HepG2 (cell line): Measurements from ENCODE around the gene CASP7. TPM values are rescaled to one million over a fixed set of nuclear protein-coding genes. Genes with fewer than 3 reads are reported as not detected.

Experiments
- ATAC-seq: fragments of 200-7000 bp; cut with Tn5 transposase; 3 replicates; pipeline ENCODE4 v1.9.1; 2020; ENCODE audit warnings: mild to moderate bottlenecking, moderate library complexity
- BruUV-seq: library from RNA; stranded (reverse); fragments of 400-500 nt; replicated peaks from 2 replicates; lab custom pipeline; 2021; lab: Mats Ljungman, UMichigan
- CTCF ChIA-PET: fragments of 300-600 bp; formaldehyde crosslinking; extraction: SDS; loops from one replicate; lab custom pipeline; 2021; ENCODE audit warnings: low total read pairs, inconsistent platforms, low intra/inter-chr PET ratio; lab: Yijun Ruan, JAX
- POLR2A ChIA-PET: fragments of 350-600 bp; sonication (Branson Sonifier 250); formaldehyde crosslinking; loops from one replicate; lab custom pipeline; 2020; ENCODE audit warnings: antibody characterized with exemption, inconsistent platforms; lab: Yijun Ruan, JAX
- DNase-seq: peaks from one replicate; pipeline ENCODE4 v3.0.0-alpha.2; 2015; ENCODE audit warnings: low spot score
- FAIRE-seq: peaks from 3 replicates; lab custom pipeline; 2011; peaks lifted over from hg19 to GRCh38; lab: Jason Lieb, UNC
- H2AFZ ChIP-seq: one replicate; pipeline ENCODE4 v1.6.1; 2011; ENCODE audit warnings: low read length, inconsistent platforms
- H3K27ac ChIP-seq: fragments of 300-600 bp; 3 replicates; pipeline ENCODE4 v1.8.0; 2011; ENCODE audit warnings: mixed run types, mild to moderate bottlenecking, mixed read lengths, low read length, inconsistent platforms; ENCODE audit not compliant: insufficient read depth; ENCODE audit errors: extremely low read length
- H3K27me3 ChIP-seq, 2 experiments: fragments of 200-600 bp in 1 of 2; 2 replicates in 1 of 2; 3 replicates in 1 of 2; pipeline versions ENCODE4 v1.6.0 to v1.8.0; 2011; ENCODE audit warnings: low read length in 2 of 2, mild to moderate bottlenecking in 2 of 2, moderate library complexity in 2 of 2, inconsistent platforms in 1 of 2; ENCODE audit not compliant: insufficient read depth in 2 of 2, control insufficient read depth in 1 of 2
- H3K36me3 ChIP-seq, 2 experiments: fragments of 200-600 bp in 1 of 2; replicated peaks in 1 of 2; 2 replicates in 1 of 2; 3 replicates in 1 of 2; pipeline versions ENCODE4 v1.5.1 to v1.8.0; 2011; ENCODE audit warnings: low read length in 2 of 2, inconsistent platforms in 1 of 2; ENCODE audit not compliant: insufficient read depth in 2 of 2, control insufficient read depth in 1 of 2
- H3K4me1 ChIP-seq: 2 replicates; pipeline ENCODE4 v1.5.1; 2012; ENCODE audit warnings: low read length, inconsistent platforms; ENCODE audit not compliant: insufficient read depth
- H3K4me2 ChIP-seq: 2 replicates; pipeline ENCODE4 v1.6.0; 2011; ENCODE audit warnings: low read depth, low read length, inconsistent platforms
- H3K4me3 ChIP-seq, 3 experiments: fragments of 200-600 bp in 1 of 3; sonication (generic), shearing (Covaris generic) in 1 of 3; replicated peaks in 1 of 3; 2 replicates each; pipeline ENCODE4 v1.5.1; 2011 to 2016; ENCODE audit warnings: low read length in 3 of 3, inconsistent platforms in 2 of 3, low read depth in 2 of 3, mild to moderate bottlenecking in 2 of 3, control low read depth in 1 of 3, mixed read lengths in 1 of 3; ENCODE audit not compliant: insufficient read depth in 1 of 3
- H3K79me2 ChIP-seq: one replicate; pipeline ENCODE4 v1.6.1; 2011; ENCODE audit warnings: low read length, inconsistent platforms; ENCODE audit not compliant: insufficient read depth
- H3K9ac ChIP-seq: 2 replicates; pipeline ENCODE4 v1.6.0; 2011; ENCODE audit warnings: mild to moderate bottlenecking, low read depth, low read length, inconsistent platforms; ENCODE audit not compliant: insufficient read depth
- H3K9me3 ChIP-seq: 2 replicates; pipeline ENCODE4 v1.5.1; 2012; ENCODE audit warnings: mild to moderate bottlenecking, low read length
- H4K20me1 ChIP-seq: 2 replicates; pipeline ENCODE4 v1.6.0; 2011; ENCODE audit warnings: inconsistent platforms, mild to moderate bottlenecking, low read length, moderate library complexity; ENCODE audit not compliant: insufficient read depth
- BATF2 ChIP-seq: sonication (generic); formaldehyde crosslinking; IDR thresholded peaks from 2 replicates; pipeline ENCODE4 v1.8.0; 2022; ENCODE audit warnings: mild to moderate bottlenecking, missing genetic modification reagents, moderate library complexity
- CCAR2 ChIP-seq: fragments of 200-400 bp; formaldehyde crosslinking; optimal IDR thresholded peaks from 2 replicates; pipeline ENCODE3; 2018; ENCODE audit warnings: low read depth, mild to moderate bottlenecking, low read length, moderate library complexity
- FOSL2 ChIP-seq: sonication (generic); formaldehyde crosslinking; IDR thresholded peaks from 2 replicates; pipeline ENCODE4 v1.4.0; 2020; ENCODE audit warnings: missing genetic modification reagents
- KLF12 ChIP-seq: sonication (generic); formaldehyde crosslinking; IDR thresholded peaks from 2 replicates; pipeline ENCODE4 v1.4.0; 2020; ENCODE audit warnings: missing genetic modification reagents, borderline replicate concordance
- MTF1 ChIP-seq: sonication (generic); formaldehyde crosslinking; IDR thresholded peaks from 2 replicates; pipeline ENCODE4 v1.5.0; 2020; ENCODE audit warnings: missing genetic modification reagents
- NFIB ChIP-seq: sonication (generic); formaldehyde crosslinking; IDR thresholded peaks from 2 replicates; pipeline ENCODE4 v1.9.0; 2021; ENCODE audit warnings: missing genetic modification reagents, mild to moderate bottlenecking, borderline replicate concordance
- NFIC ChIP-seq: IDR thresholded peaks from 2 replicates; pipeline ENCODE4 v1.6.1; 2012; ENCODE audit warnings: mild to moderate bottlenecking, low read length, inconsistent platforms
- NFKB2 ChIP-seq: sonication (generic); formaldehyde crosslinking; IDR thresholded peaks from 2 replicates; pipeline ENCODE4 v1.4.0; 2020; ENCODE audit warnings: missing genetic modification reagents, borderline replicate concordance
- SP4 ChIP-seq: sonication (generic); formaldehyde crosslinking; IDR thresholded peaks from 2 replicates; pipeline ENCODE4 v1.8.1; 2023; ENCODE audit warnings: mild to moderate bottlenecking, missing genetic modification reagents
- ZFY ChIP-seq: sonication (generic); formaldehyde crosslinking; IDR thresholded peaks from 2 replicates; pipeline ENCODE4 v1.4.0; 2020; ENCODE audit warnings: missing genetic modification reagents
- ZNF276 ChIP-seq: sonication (generic); formaldehyde crosslinking; IDR thresholded peaks from 2 replicates; pipeline ENCODE4 v1.4.0; 2020; ENCODE audit warnings: mild to moderate bottlenecking, low read depth, missing genetic modification reagents
- ZNF543 ChIP-seq: sonication (generic); formaldehyde crosslinking; IDR thresholded peaks from 2 replicates; pipeline ENCODE4 v1.4.0; 2020; ENCODE audit warnings: mild to moderate bottlenecking, missing genetic modification reagents
- ZNF781 ChIP-seq: sonication (generic); formaldehyde crosslinking; IDR thresholded peaks from 2 replicates; pipeline ENCODE4 v1.5.1; 2020; ENCODE audit warnings: borderline replicate concordance, mild to moderate bottlenecking, missing genetic modification reagents; ENCODE audit errors: not compliant biosample characterization
- WGBS: methylation state at CpG from one replicate; pipeline ENCODE4 v1.1.6; 2017; ENCODE audit warnings: low lambda C conversion rate; 5-methylcytosine and 5-hydroxymethylcytosine counted together
- in situ Hi-C: cut with HindIII; loops from 2 replicates; pipeline ENCODE4 v1.10.0; 2017; ENCODE audit warnings: low pct_unique_long_range_greater_than_20kb; ENCODE audit not compliant: extremely low pct_ligation_motif_present
- intact Hi-C: fragments of 100-400 bp; cut with micrococcal nuclease; formaldehyde crosslinking; loops from one replicate; pipeline ENCODE4 v1.10.0; 2022; ENCODE audit not compliant: unreplicated experiment
- polyA plus RNA-seq, 8 experiments: library from polyadenylated mRNA; depleted of rRNA in 3 of 8; stranded (reverse) in 7 of 8; unstranded in 1 of 8; fragments of >200 nt; fragmentation: Illumina TruSeq in 4 of 8; extraction: Trizol in 4 of 8; gene quantifications; 2 replicates each; pipeline versions ENCODE4 v1.2.1 to v1.2.3, GENCODE V29; 2011 to 2016; ENCODE audit warnings: low read depth in 4 of 8, missing spikeins in 1 of 8, mixed read lengths in 1 of 8; ENCODE audit not compliant: insufficient read depth in 1 of 8
- total RNA-seq, 5 experiments: library from RNA; depleted of rRNA; stranded (reverse); fragments of >200 nt; fragmentation: Illumina TruSeq; extraction: Trizol; gene quantifications; 2 replicates each; pipeline ENCODE4 v1.2.3, GENCODE V29; 2016; ENCODE audit warnings: low read depth in 1 of 5
- TF ChIP-seq, protein P1 (sequence below): sonication (generic); formaldehyde crosslinking; IDR thresholded peaks from 2 replicates; pipeline ENCODE4 v1.5.0; 2020; ENCODE audit warnings: missing genetic modification reagents

The CASP7 gene
- total and polyA plus RNA-seq, 2 of the 13 experiments (the other 11 are each of a cell fraction or from before 2014, with no cell fraction given): 11.9 to 39.3 TPM

- no peak overlapping the region for H3K4me2 ChIP-seq
- no peak for ATAC-seq
- FAIRE-seq: no peak
- H3K4me3 ChIP-seq: no peak overlapping the region
- no TSS peak for BruUV-seq
- H3K4me1 ChIP-seq: no peaks in the 10 kb centered on the region
- no peaks in the 10 kb centered on the region for H3K36me3 ChIP-seq
- in situ Hi-C loops: no loop called here
- H3K79me2 ChIP-seq: no peaks in the 10 kb centered on the region
- H3K9me3 ChIP-seq: no peaks in the 10 kb centered on the region
- intact Hi-C loops: no loop called here
- no peak overlapping the region for H3K9ac ChIP-seq
- peaks cover 0 to 6% of the 10 kb centered on the region in 2 experiments; a peak in 1 of 5 replicates for H3K27me3 ChIP-seq
- POLR2A ChIA-PET: no interaction called here
- no peak overlapping the region for H2AFZ ChIP-seq
- TF ChIP-seq NFKB2 (CRISPR knock-in tag): no peak
- TF ChIP-seq, all 625 proteins: peak for 0
- 8% methylated on average over 6 of the region's 6 CpGs for WGBS
- CTCF ChIA-PET: no interaction called here
- no peak for DNase-seq
- Histone ChIP-seq H3K27ac (no peak overlapping the region), H4K20me1 (no peaks in the 10 kb centered on the region)
Observed at GRCh38 chr10:113665806-113666354, 13.8 kb upstream of the CASP7 start.

DNA sequence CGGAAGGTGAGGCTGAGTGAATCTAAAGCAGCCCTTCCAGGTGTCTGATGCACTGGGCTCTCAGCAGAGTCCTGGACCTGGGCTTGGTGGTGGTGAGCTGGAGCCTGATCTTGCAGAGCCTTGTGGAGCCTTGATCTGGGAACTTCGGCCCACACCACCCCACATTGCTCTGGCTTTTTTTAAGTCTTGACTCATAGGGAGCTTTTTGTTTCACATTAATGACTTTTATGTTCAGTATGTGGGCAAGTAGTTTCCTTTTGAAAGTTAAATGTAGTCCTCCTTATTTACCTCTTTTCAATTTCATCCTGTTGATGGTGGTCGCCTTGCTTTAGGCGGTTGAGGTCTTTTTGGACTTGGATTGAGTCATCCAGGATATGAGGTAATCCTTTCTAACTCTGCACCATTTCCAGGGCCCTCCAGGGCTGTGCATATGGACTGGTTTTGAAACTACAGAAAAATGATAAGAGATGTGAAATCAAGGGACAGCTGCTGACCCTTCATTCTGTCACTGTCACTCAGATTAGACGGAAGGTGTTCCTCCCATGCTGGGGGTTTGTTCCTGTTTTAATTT is 12.9 kb upstream of the CASP7 start:
- no peaks in the 10 kb centered on the region for H3K79me2 ChIP-seq
- in situ Hi-C loops: no loop called here
- H3K4me3 ChIP-seq: no peak overlapping the region
- no peaks in the 10 kb centered on the region for H3K36me3 ChIP-seq
- no peak for FAIRE-seq
- peaks cover 0 to 10% of the 10 kb centered on the region in 2 experiments; a peak in 1 of 5 replicates for H3K27me3 ChIP-seq
- no peak for DNase-seq
- H3K9me3 ChIP-seq: no peaks in the 10 kb centered on the region
- ATAC-seq: no peak
- no peaks in the 10 kb centered on the region for H3K4me1 ChIP-seq
- TF ChIP-seq CCAR2 (no peak), SP4 (CRISPR knock-in tag) (no peak), ZNF276 (no peak), KLF12 (CRISPR knock-in tag) (no peak), ZNF543 (CRISPR knock-in tag) (no peak), NFIC (no peak), BATF2 (CRISPR knock-in tag) (no peak), MTF1 (CRISPR knock-in tag) (no peak), ZNF781 (no peak), ZFY (CRISPR knock-in tag) (no peak), NFIB (CRISPR knock-in tag) (no peak), FOSL2 (CRISPR knock-in tag) (no peak)
- TF ChIP-seq, protein P1, sequence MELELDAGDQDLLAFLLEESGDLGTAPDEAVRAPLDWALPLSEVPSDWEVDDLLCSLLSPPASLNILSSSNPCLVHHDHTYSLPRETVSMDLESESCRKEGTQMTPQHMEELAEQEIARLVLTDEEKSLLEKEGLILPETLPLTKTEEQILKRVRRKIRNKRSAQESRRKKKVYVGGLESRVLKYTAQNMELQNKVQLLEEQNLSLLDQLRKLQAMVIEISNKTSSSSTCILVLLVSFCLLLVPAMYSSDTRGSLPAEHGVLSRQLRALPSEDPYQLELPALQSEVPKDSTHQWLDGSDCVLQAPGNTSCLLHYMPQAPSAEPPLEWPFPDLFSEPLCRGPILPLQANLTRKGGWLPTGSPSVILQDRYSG (CRISPR knock-in tag): no peak
- WGBS: 56% methylated on average over 4 of the region's 5 CpGs
- intact Hi-C loops: no loop called here
- no peak overlapping the region for H3K4me2 ChIP-seq
- no peak overlapping the region for H3K27ac ChIP-seq
- H2AFZ ChIP-seq: no peak overlapping the region
- CTCF ChIA-PET: no interaction called here
- H3K9ac ChIP-seq: no peak overlapping the region
- no TSS peak for BruUV-seq
- no peaks in the 10 kb centered on the region for H4K20me1 ChIP-seq
- POLR2A ChIA-PET: no interaction called here
